SK-N-SH treated with all-trans-retinoic acid at 6 μM for 48 hours (cell line): Measurements from ENCODE around the gene POLD1.

ENCODE experiments used
- ZFP30 ChIP-seq: fragments of 450-650 bp; formaldehyde crosslinking; IDR thresholded peaks from 2 replicates; pipeline ENCODE4 v1.5.0; 2022; ENCODE audit warnings: mild to moderate bottlenecking, moderate library complexity
- TF ChIP-seq, protein P1 (sequence below): fragments of 250-450 bp; sonication (Bioruptor Pico); IDR thresholded peaks from 2 replicates; pipeline ENCODE4 v1.8.0; 2020; ENCODE audit warnings: mild to moderate bottlenecking, moderate library complexity, borderline replicate concordance

GRCh38 chr19:50432221-50433028 lies 48.3 kb downstream of the POLD1 start, which contains the start of gene MYBPC2:
- TF ChIP-seq, protein P1, sequence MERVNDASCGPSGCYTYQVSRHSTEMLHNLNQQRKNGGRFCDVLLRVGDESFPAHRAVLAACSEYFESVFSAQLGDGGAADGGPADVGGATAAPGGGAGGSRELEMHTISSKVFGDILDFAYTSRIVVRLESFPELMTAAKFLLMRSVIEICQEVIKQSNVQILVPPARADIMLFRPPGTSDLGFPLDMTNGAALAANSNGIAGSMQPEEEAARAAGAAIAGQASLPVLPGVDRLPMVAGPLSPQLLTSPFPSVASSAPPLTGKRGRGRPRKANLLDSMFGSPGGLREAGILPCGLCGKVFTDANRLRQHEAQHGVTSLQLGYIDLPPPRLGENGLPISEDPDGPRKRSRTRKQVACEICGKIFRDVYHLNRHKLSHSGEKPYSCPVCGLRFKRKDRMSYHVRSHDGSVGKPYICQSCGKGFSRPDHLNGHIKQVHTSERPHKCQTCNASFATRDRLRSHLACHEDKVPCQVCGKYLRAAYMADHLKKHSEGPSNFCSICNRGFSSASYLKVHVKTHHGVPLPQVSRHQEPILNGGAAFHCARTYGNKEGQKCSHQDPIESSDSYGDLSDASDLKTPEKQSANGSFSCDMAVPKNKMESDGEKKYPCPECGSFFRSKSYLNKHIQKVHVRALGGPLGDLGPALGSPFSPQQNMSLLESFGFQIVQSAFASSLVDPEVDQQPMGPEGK (CRISPR knock-in tag), result no peak
- no peak for TF ChIP-seq ZFP30 (CRISPR knock-in tag)
